ENCODE results near the gene ACTN2.

Gene ACTN2

DNA sequence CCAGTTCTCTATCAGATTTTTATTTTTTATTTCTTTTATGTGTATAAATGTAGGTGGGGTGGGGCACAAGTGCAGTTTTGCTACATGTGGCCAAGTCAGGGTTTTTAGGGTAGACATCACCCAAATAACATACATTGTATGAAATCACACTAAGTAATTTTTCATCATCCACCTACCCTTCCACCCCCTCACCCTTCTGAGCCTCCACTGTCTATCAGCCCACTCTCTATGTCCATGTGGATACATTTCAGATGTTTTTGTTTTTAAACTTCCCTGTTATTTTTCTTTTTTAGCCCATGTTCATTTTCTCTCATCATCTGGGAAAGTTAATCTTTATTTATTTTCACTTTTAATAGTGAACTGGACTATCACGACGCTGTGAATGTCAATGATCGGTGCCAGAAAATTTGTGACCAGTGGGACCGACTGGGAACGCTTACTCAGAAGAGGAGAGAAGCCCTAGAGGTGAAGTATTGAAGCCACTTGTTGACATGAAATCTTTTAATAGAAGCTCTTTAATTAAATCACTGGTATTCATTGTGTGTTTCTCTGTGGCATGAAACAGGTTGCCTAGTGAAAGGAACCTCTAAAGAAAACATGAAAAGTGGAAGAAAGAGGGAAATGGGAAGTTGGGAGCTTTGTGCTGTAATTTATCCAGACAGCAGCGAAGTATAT is 61.1 kb downstream of the ACTN2 start:
- H3K9me3 ChIP-seq, result no peaks in the 10 kb centered on the region
- no peaks in the 10 kb centered on the region for H3K4me1 ChIP-seq
- H3K4me3 ChIP-seq (ENCODE audit: low read depth, low read length), result no peak overlapping the region
- TF ChIP-seq, protein P1, sequence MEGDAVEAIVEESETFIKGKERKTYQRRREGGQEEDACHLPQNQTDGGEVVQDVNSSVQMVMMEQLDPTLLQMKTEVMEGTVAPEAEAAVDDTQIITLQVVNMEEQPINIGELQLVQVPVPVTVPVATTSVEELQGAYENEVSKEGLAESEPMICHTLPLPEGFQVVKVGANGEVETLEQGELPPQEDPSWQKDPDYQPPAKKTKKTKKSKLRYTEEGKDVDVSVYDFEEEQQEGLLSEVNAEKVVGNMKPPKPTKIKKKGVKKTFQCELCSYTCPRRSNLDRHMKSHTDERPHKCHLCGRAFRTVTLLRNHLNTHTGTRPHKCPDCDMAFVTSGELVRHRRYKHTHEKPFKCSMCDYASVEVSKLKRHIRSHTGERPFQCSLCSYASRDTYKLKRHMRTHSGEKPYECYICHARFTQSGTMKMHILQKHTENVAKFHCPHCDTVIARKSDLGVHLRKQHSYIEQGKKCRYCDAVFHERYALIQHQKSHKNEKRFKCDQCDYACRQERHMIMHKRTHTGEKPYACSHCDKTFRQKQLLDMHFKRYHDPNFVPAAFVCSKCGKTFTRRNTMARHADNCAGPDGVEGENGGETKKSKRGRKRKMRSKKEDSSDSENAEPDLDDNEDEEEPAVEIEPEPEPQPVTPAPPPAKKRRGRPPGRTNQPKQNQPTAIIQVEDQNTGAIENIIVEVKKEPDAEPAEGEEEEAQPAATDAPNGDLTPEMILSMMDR (IDR thresholded peaks at IDR 0.05; ENCODE audit: low read depth, low read length), result no peak
- H3K27me3 ChIP-seq, result no peaks in the 10 kb centered on the region
- DNase-seq, result no peak
- no peaks in the 10 kb centered on the region for H3K36me3 ChIP-seq

DNA sequence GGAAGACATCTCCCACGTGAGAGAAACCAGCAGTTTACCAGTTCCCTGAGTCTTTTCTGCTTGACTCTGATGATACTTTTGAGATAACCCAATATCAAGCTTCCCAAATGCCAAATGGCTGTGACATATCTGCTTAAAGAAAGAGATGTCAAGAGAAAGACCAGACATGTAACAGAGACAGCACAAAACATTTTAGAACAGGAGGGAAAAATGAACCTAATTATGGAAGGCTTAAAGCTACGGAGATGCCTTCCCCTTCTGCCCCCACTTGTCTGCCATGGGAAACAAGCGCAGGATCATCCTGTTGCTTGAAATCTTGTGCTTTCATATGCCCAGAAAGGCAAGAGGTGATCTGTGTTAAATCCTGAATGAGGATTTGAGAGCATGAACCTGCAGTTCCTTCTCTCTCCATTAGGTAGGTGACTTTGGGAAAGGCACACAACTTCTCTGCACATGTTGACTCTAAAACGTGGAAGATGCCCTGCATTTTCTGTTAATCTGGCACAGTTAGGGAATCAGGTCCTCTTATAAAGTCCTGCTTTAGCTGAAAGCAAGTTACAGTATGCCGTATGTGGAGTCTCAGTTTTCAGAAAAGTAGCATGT is 62.1 kb downstream of the ACTN2 start:
- H3K4me3 ChIP-seq (ENCODE audit: low read depth, low read length), result no peak overlapping the region
- DNase-seq, result no peak
- H3K36me3 ChIP-seq, result no peaks in the 10 kb centered on the region
- H3K4me1 ChIP-seq, result no peaks in the 10 kb centered on the region
- H3K27me3 ChIP-seq, result no peaks in the 10 kb centered on the region
- TF ChIP-seq, protein P1 (IDR thresholded peaks at IDR 0.05; ENCODE audit: low read depth, low read length), result peak; percentile 45
- no peaks in the 10 kb centered on the region for H3K9me3 ChIP-seq

DNA sequence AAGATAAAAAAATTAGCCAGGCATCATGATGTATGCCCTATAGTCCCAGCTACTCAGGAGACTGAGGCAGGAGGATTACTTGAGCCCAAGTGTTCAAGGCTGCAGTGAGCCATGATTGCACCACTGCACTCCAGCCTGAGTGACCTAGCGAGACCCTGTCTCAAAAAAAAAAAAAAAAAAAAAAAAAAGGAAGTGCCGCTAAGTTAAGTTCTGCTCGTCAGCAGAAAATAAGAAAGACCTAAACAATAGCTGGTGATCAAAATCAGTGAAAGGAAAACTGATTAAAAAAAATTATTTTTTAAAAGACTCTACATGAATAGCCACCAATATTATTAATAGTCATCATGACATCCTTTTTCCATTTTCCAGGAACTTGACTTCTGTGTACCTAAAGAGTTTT is 64.6 kb downstream of the ACTN2 start:
- no peaks in the 10 kb centered on the region for H3K9me3 ChIP-seq
- TF ChIP-seq, protein P1 (IDR thresholded peaks at IDR 0.05; ENCODE audit: low read depth, low read length), result no peak
- DNase-seq, result no peak
- no peaks in the 10 kb centered on the region for H3K4me1 ChIP-seq
- H3K27me3 ChIP-seq, result no peaks in the 10 kb centered on the region
- no peak overlapping the region for H3K4me3 ChIP-seq (ENCODE audit: low read depth, low read length)
- H3K36me3 ChIP-seq, result no peaks in the 10 kb centered on the region

DNA sequence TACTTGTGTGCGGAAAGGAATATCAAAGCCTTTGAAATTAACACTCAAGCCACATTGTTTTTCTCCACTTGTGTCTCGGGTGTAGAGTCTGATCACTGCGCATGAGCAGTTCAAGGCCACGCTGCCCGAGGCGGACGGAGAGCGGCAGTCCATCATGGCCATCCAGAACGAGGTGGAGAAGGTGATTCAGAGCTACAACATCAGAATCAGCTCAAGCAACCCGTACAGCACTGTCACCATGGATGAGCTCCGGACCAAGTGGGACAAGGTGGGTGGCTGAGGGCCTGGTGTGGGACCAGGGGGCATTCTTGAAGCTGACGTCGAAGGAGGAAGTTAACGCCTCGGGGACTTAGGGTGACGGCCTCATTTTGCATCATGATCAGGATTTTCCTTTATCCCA is 65.1 kb downstream of the ACTN2 start:
- Histone ChIP-seq H3K27me3 (no peaks in the 10 kb centered on the region), H3K4me3 (ENCODE audit: low read depth, low read length) (no peak overlapping the region), H3K4me1 (no peaks in the 10 kb centered on the region), H3K36me3 (no peaks in the 10 kb centered on the region), H3K9me3 (no peaks in the 10 kb centered on the region)
- TF ChIP-seq, protein P1 (IDR thresholded peaks at IDR 0.05; ENCODE audit: low read depth, low read length), result no peak
- no peak for DNase-seq

DNA sequence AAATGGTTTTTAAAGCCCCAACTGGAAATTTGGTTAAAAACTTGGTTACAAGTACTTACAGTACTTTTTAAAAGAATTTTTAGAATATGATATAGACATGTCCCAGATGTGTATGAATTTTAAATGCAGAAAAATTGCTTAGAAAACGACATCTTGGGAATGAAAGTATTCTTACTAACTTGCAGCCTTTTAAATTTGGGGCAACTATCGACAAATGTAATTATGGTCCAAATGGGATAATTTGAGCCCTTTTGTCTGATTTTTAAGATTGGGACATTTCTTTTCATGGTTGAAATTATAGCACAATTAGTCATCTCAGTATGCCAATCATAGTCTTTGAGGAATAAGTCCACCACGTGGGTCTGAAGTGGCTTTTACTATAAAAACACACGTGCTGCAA is 65.6 kb downstream of the ACTN2 start:
- TF ChIP-seq, protein P1 (IDR thresholded peaks at IDR 0.05; ENCODE audit: low read depth, low read length), result no peak
- Histone ChIP-seq H3K36me3 (no peaks in the 10 kb centered on the region), H3K9me3 (no peaks in the 10 kb centered on the region), H3K27me3 (no peaks in the 10 kb centered on the region), H3K4me1 (no peaks in the 10 kb centered on the region), H3K4me3 (ENCODE audit: low read depth, low read length) (no peak overlapping the region)
- DNase-seq, result no peak

DNA sequence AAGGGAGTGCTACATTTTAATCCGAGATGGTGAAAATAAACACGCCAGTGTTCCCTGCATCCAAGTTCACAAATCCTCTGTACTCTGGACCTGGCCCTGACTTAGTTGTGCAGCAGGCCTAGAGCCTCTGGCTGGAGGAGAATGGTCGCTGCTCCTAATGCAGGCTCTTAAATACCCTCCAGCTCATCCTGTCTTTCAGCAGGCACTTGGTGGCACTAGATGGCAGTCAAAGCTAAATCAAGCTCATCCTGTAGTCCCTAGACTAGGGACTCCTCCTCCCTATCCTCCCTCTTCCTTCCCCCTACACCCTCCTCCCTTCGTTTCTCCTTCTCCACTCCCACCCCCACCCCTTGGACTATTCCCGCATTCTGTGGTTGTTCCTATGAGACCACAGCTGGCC is 67.2 kb downstream of the ACTN2 start:
- Histone ChIP-seq H3K27me3 (no peaks in the 10 kb centered on the region), H3K9me3 (no peaks in the 10 kb centered on the region), H3K4me3 (ENCODE audit: low read depth, low read length) (no peak overlapping the region), H3K4me1 (no peaks in the 10 kb centered on the region), H3K36me3 (no peaks in the 10 kb centered on the region)
- TF ChIP-seq, protein P1 (IDR thresholded peaks at IDR 0.05; ENCODE audit: low read depth, low read length), result peak; percentile 63
- DNase-seq, result peak; percentile 45
